HL-60 (cell line): Measurements from ENCODE around the gene NSUN2.

Source experiments
- DNase-seq, 2 experiments: peaks; one replicate each; pipeline ENCODE4 v3.0.0-alpha.2; 2010 to 2020; ENCODE audit warnings: low read depth in 1 of 2, low spot score in 1 of 2
- H3K27ac ChIP-seq: fragments of 250-450 bp; sonication (Bioruptor Pico); replicated peaks from 2 replicates; pipeline ENCODE4 v1.5.1; 2020; ENCODE audit warnings: mild to moderate bottlenecking, moderate library complexity
- H3K27me3 ChIP-seq: fragments of 250-450 bp; sonication (Bioruptor Pico); 2 replicates; pipeline ENCODE4 v1.5.1; 2021; ENCODE audit warnings: mild to moderate bottlenecking, moderate library complexity; ENCODE audit not compliant: insufficient read depth, poor library complexity, severe bottlenecking
- H3K4me3 ChIP-seq: replicated peaks from 2 replicates; pipeline ENCODE4 v1.5.1; 2011; ENCODE audit warnings: mild to moderate bottlenecking, control low read depth, low read length; ENCODE audit not compliant: insufficient read depth
- GABPA ChIP-seq: IDR thresholded peaks from 2 replicates; pipeline ENCODE4 v1.6.1; 2012; ENCODE audit warnings: low read depth
- POLR2AphosphoS5 ChIP-seq: IDR thresholded peaks from 2 replicates; pipeline ENCODE4 v1.6.1; 2012; ENCODE audit warnings: low read depth
- SPI1 ChIP-seq: IDR thresholded peaks from 2 replicates; pipeline ENCODE4 v1.6.1; 2012; ENCODE audit warnings: low read depth, mild to moderate bottlenecking, borderline replicate concordance
- TF ChIP-seq, protein P1 (sequence below): IDR thresholded peaks from 2 replicates; pipeline ENCODE4 v1.6.1; 2012; ENCODE audit warnings: low read depth; ENCODE audit not compliant: insufficient replicate concordance
- TF ChIP-seq, protein P2 (sequence below): IDR thresholded peaks from one replicate; pipeline ENCODE4 v1.5.1; 2011; ENCODE audit warnings: low read length, control low read depth, inconsistent platforms; ENCODE audit not compliant: insufficient read depth

The NSUN2 gene

DNA sequence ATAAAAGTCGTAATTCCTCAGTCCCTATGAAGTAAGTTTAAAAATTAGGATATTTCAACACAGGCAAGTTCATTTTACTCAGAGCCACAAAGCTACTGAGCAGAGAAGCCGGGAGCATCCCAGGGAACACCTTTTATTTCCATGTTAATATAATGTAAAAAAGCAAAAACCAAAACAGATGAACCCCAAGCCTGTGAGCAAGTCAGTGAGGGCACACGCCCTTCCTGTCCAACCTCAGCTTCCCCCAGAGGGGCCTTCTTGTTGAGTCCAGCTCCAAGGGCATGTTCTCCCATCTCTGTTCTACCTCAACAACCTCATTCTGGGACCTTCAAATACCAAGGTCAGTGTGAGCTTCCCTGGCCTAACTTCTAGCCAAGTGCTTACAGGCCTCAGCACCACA is 24.8 kb downstream of the NSUN2 start:
- DNase-seq = no peak
- Histone ChIP-seq H3K27ac (no peak overlapping the region; the same call in 1 of the 2 replicates), H3K4me3 (no peak overlapping the region), H3K27me3 (no peaks in the 10 kb centered on the region)
- TF ChIP-seq, protein P1, sequence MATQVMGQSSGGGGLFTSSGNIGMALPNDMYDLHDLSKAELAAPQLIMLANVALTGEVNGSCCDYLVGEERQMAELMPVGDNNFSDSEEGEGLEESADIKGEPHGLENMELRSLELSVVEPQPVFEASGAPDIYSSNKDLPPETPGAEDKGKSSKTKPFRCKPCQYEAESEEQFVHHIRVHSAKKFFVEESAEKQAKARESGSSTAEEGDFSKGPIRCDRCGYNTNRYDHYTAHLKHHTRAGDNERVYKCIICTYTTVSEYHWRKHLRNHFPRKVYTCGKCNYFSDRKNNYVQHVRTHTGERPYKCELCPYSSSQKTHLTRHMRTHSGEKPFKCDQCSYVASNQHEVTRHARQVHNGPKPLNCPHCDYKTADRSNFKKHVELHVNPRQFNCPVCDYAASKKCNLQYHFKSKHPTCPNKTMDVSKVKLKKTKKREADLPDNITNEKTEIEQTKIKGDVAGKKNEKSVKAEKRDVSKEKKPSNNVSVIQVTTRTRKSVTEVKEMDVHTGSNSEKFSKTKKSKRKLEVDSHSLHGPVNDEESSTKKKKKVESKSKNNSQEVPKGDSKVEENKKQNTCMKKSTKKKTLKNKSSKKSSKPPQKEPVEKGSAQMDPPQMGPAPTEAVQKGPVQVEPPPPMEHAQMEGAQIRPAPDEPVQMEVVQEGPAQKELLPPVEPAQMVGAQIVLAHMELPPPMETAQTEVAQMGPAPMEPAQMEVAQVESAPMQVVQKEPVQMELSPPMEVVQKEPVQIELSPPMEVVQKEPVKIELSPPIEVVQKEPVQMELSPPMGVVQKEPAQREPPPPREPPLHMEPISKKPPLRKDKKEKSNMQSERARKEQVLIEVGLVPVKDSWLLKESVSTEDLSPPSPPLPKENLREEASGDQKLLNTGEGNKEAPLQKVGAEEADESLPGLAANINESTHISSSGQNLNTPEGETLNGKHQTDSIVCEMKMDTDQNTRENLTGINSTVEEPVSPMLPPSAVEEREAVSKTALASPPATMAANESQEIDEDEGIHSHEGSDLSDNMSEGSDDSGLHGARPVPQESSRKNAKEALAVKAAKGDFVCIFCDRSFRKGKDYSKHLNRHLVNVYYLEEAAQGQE = no peak
- no peak for TF ChIP-seq GABPA
- no peak for TF ChIP-seq SPI1
- TF ChIP-seq POLR2AphosphoS5 = no peak
- TF ChIP-seq, protein P2, sequence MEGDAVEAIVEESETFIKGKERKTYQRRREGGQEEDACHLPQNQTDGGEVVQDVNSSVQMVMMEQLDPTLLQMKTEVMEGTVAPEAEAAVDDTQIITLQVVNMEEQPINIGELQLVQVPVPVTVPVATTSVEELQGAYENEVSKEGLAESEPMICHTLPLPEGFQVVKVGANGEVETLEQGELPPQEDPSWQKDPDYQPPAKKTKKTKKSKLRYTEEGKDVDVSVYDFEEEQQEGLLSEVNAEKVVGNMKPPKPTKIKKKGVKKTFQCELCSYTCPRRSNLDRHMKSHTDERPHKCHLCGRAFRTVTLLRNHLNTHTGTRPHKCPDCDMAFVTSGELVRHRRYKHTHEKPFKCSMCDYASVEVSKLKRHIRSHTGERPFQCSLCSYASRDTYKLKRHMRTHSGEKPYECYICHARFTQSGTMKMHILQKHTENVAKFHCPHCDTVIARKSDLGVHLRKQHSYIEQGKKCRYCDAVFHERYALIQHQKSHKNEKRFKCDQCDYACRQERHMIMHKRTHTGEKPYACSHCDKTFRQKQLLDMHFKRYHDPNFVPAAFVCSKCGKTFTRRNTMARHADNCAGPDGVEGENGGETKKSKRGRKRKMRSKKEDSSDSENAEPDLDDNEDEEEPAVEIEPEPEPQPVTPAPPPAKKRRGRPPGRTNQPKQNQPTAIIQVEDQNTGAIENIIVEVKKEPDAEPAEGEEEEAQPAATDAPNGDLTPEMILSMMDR = no peak

DNA sequence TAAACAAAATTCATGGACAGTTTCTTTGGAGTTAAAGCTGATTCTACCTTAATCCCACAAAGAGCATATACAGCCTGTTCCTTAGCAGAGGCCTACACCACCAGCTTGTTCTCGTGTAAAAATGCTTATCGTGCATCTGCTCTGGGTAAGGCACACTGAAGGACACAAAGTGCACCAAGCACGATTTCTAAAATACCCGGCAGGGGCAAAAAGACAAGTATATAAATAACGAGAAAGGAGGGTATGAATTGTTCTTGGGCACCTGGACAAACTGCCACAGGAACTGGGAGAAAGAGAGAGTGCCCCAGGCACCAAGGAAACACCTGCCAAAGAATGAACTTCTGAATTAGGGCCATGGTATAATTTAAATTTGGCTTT is 25.3 kb downstream of the NSUN2 start:
- no peak for TF ChIP-seq POLR2AphosphoS5
- TF ChIP-seq GABPA = no peak
- TF ChIP-seq SPI1 = no peak
- TF ChIP-seq, protein P1 = no peak
- TF ChIP-seq, protein P2 = no peak
- no peak overlapping the region for H3K4me3 ChIP-seq
- no peak for DNase-seq
- no peaks in the 10 kb centered on the region for H3K27me3 ChIP-seq
- H3K27ac ChIP-seq = peak overlapping the region; percentile 29

DNA sequence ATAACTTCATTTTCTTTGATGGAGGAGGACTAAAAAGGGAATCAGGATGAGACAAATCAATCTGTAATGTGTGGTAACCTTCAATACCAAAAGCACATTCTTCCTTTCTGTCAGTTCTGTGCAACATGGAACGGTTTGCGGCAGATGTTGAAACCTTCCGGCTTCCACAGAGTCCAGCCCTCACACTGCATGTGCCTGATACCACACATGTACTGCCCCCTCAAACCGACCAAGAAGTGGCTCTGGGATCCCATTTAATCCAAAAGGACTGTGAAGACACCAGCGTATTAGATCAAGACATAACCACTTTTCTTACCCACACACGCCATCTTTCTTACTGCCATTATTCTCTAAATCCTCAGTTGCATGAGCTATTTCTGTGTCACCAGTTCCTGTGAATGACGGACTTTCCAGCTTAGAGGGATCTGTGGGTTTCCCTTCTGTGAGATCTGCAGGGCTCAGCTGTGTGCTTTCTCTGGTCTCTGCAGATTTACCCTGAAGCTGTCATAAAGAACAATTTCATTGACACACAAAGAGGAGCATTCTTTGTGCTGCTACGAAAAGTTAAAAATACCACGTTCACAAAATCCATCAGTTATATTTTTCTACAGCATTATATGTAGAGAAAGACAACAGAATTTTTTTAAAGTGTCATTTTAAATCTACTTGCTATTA is 25.8 kb downstream of the NSUN2 start:
- Histone ChIP-seq H3K27ac (peak overlapping the region; percentile 29), H3K27me3 (no peaks in the 10 kb centered on the region), H3K4me3 (no peak overlapping the region)
- DNase-seq = peak in 1 of 2 experiments; percentile 73
- TF ChIP-seq POLR2AphosphoS5 (peak; percentile 84), GABPA (0 out of 2 replicates have a peak, but pooled peaks have one; percentile 35)
- TF ChIP-seq, protein P1 = no peak
